WTC11 (cell line): ENCODE measurements around the gene OAS2. TPM values are rescaled to one million over a fixed set of nuclear protein-coding genes. Genes with fewer than 3 reads are reported as not detected.

Source experiments
- ATAC-seq: fragments of 200-7000 bp; cut with Tn5 transposase; 2 replicates; pipeline ENCODE4 v1.10.0; 2021; ENCODE audit warnings: mild to moderate bottlenecking, moderate library complexity
- CTCF ChIA-PET: fragments of 300-600 bp; sonication (Branson Sonifier 250); formaldehyde crosslinking; loops from one replicate; lab custom pipeline; 2021; ENCODE audit warnings: antibody characterized with exemption; lab: Charles Lee
- POLR2A ChIA-PET: fragments of 350-600 bp; sonication (Branson Sonifier 250); formaldehyde crosslinking; loops from one replicate; lab custom pipeline; 2021; ENCODE audit warnings: antibody characterized with exemption; lab: Charles Lee
- DNase-seq: peaks from one replicate; pipeline ENCODE4 v3.0.0; 2021; ENCODE audit warnings: low spot score
- H3K27ac Mint-ChIP-seq: 2 replicates; pipeline ENCODE4 v1.8.0; 2021; ENCODE audit warnings: mixed read lengths
- H3K27me3 Mint-ChIP-seq: 2 replicates; pipeline ENCODE4 v1.8.0; 2021; ENCODE audit warnings: low read depth, mild to moderate bottlenecking, moderate library complexity, mixed read lengths
- H3K36me3 Mint-ChIP-seq: 2 replicates; pipeline ENCODE4 v1.8.0; 2021; ENCODE audit warnings: mixed read lengths
- H3K4me1 Mint-ChIP-seq: 2 replicates; pipeline ENCODE4 v1.8.0; 2022; ENCODE audit warnings: mixed read lengths
- H3K4me3 Mint-ChIP-seq: 2 replicates; pipeline ENCODE4 v1.8.0; 2021; ENCODE audit warnings: mild to moderate bottlenecking, moderate library complexity, mixed read lengths
- H3K9me3 Mint-ChIP-seq: 2 replicates; pipeline ENCODE4 v1.8.0; 2021; ENCODE audit warnings: mixed read lengths
- ATF2 ChIP-seq: sonication (generic); formaldehyde crosslinking; IDR thresholded peaks from 2 replicates; pipeline ENCODE4 v1.8.1; 2022; ENCODE audit warnings: low read depth, missing genetic modification reagents, borderline replicate concordance
- CREM ChIP-seq: sonication (generic); formaldehyde crosslinking; IDR thresholded peaks from 2 replicates; pipeline ENCODE4 v1.8.1; 2022; ENCODE audit warnings: mild to moderate bottlenecking, missing genetic modification reagents, moderate library complexity
- E2F1 ChIP-seq: sonication (generic); formaldehyde crosslinking; IDR thresholded peaks from 2 replicates; pipeline ENCODE4 v1.8.0; 2022; ENCODE audit warnings: mild to moderate bottlenecking, missing genetic modification reagents
- FOXP1 ChIP-seq: sonication (generic); formaldehyde crosslinking; IDR thresholded peaks from 2 replicates; pipeline ENCODE4 v1.8.0; 2022; ENCODE audit warnings: missing genetic modification reagents, mild to moderate bottlenecking, moderate library complexity, borderline replicate concordance
- GABPB1 ChIP-seq: sonication (generic); formaldehyde crosslinking; IDR thresholded peaks from 2 replicates; pipeline ENCODE4 v1.8.1; 2023; ENCODE audit warnings: mild to moderate bottlenecking, missing genetic modification reagents
- GRHL2 ChIP-seq: fragments of 250-450 bp; sonication (Bioruptor Pico); IDR thresholded peaks from 2 replicates; pipeline ENCODE4 v1.8.0; 2022; ENCODE audit warnings: mild to moderate bottlenecking, moderate library complexity; ENCODE audit not compliant: insufficient replicate concordance, severe bottlenecking
- JUN ChIP-seq: sonication (generic); formaldehyde crosslinking; IDR thresholded peaks from 2 replicates; pipeline ENCODE4 v1.8.0; 2023; ENCODE audit warnings: mild to moderate bottlenecking, missing genetic modification reagents
- KAT7 ChIP-seq: sonication (generic); formaldehyde crosslinking; IDR thresholded peaks from 2 replicates; pipeline ENCODE4 v1.8.1; 2023; ENCODE audit warnings: missing genetic modification reagents, mild to moderate bottlenecking, borderline replicate concordance
- NFE2L1 ChIP-seq: sonication (generic); formaldehyde crosslinking; IDR thresholded peaks from 2 replicates; pipeline ENCODE4 v1.8.1; 2023; ENCODE audit warnings: missing genetic modification reagents
- NFYB ChIP-seq: sonication (generic); formaldehyde crosslinking; conservative IDR thresholded peaks from 2 replicates; pipeline ENCODE4 v1.8.0; 2022; ENCODE audit warnings: low read depth, missing genetic modification reagents
- NR1H2 ChIP-seq: sonication (generic); formaldehyde crosslinking; IDR thresholded peaks from 2 replicates; pipeline ENCODE4 v1.9.0; 2021; ENCODE audit warnings: mild to moderate bottlenecking, moderate library complexity, missing genetic modification reagents
- PRRX2 ChIP-seq: fragments of 250-450 bp; sonication (Bioruptor Pico); IDR thresholded peaks from 2 replicates; pipeline ENCODE4 v1.8.0; 2021; ENCODE audit warnings: mild to moderate bottlenecking
- TCF7 ChIP-seq: sonication (generic); formaldehyde crosslinking; IDR thresholded peaks from 2 replicates; pipeline ENCODE4 v1.8.0; 2022; ENCODE audit warnings: mild to moderate bottlenecking, low read depth, missing genetic modification reagents, moderate library complexity
- ZBTB43 ChIP-seq: sonication (generic); formaldehyde crosslinking; IDR thresholded peaks from 2 replicates; pipeline ENCODE4 v1.8.1; 2023; ENCODE audit warnings: mild to moderate bottlenecking, missing genetic modification reagents
- ZNF121 ChIP-seq: sonication (generic); formaldehyde crosslinking; IDR thresholded peaks from 2 replicates; pipeline ENCODE4 v1.8.0; 2023; ENCODE audit warnings: missing genetic modification reagents
- ZNF232 ChIP-seq: sonication (generic); formaldehyde crosslinking; IDR thresholded peaks from 2 replicates; pipeline ENCODE4 v1.8.0; 2022; ENCODE audit warnings: mild to moderate bottlenecking, missing genetic modification reagents
- ZNF281 ChIP-seq: sonication (generic); formaldehyde crosslinking; IDR thresholded peaks from 2 replicates; pipeline ENCODE4 v1.8.0; 2023; ENCODE audit warnings: mild to moderate bottlenecking, missing genetic modification reagents
- ZNF317 ChIP-seq: sonication (generic); formaldehyde crosslinking; IDR thresholded peaks from 2 replicates; pipeline ENCODE4 v1.8.1; 2023; ENCODE audit warnings: low read depth, mild to moderate bottlenecking, moderate library complexity, missing genetic modification reagents, borderline replicate concordance
- ZNF423 ChIP-seq: fragments of 250-450 bp; sonication (Bioruptor Pico); IDR thresholded peaks from 2 replicates; pipeline ENCODE4 v2.1.2; 2022; ENCODE audit warnings: mild to moderate bottlenecking, moderate library complexity
- ZNF532 ChIP-seq: fragments of 250-450 bp; sonication (Bioruptor Pico); IDR thresholded peaks from 2 replicates; pipeline ENCODE4 v1.9.0; 2021; ENCODE audit warnings: mild to moderate bottlenecking, borderline replicate concordance
- total RNA-seq: library from RNA; stranded (reverse); gene quantifications from 3 replicates; pipeline ENCODE4 v1.2.3, GENCODE V29; 2021

The OAS2 gene
- total RNA-seq, 1 experiment from 2014 or later: 0.28 TPM

GRCh38 chr12:112933129-112933505 is 45.2 kb upstream of the OAS2 start:
- ATAC-seq: no peak
- H3K27me3 Mint-ChIP-seq: peaks cover 9% of the 10 kb centered on the region
- H3K27ac Mint-ChIP-seq: no peak overlapping the region
- TF ChIP-seq PRRX2 (CRISPR knock-in tag) (no peak), GABPB1 (CRISPR knock-in tag) (no peak), NFYB (CRISPR knock-in tag) (no peak), TCF7 (CRISPR knock-in tag) (no peak), ZNF281 (CRISPR knock-in tag) (no peak), NFE2L1 (CRISPR knock-in tag) (no peak)
- H3K36me3 Mint-ChIP-seq: no peaks in the 10 kb centered on the region
- H3K4me3 Mint-ChIP-seq: no peak overlapping the region
- POLR2A ChIA-PET: no interaction called here
- peaks cover 13% of the 10 kb centered on the region for H3K4me1 Mint-ChIP-seq
- no peak for DNase-seq
- H3K9me3 Mint-ChIP-seq: peaks cover 5% of the 10 kb centered on the region
- CTCF ChIA-PET: interaction anchor here (1.0 to 1.4 kb wide), 3 partner anchors 33 to 155 kb away, joined by 3 to 7 read pairs (median 4); no protein-coding TSS in a partner anchor

- H3K4me3 Mint-ChIP-seq: no peak overlapping the region
- no peaks in the 10 kb centered on the region for H3K36me3 Mint-ChIP-seq
- H3K27me3 Mint-ChIP-seq: peaks cover 24% of the 10 kb centered on the region
- ATAC-seq (no peak), DNase-seq (no peak)
- POLR2A ChIA-PET: no interaction called here
- H3K9me3 Mint-ChIP-seq: no peaks in the 10 kb centered on the region; the same call in 1 of the 2 replicates
- H3K27ac Mint-ChIP-seq: no peak overlapping the region
- CTCF ChIA-PET: no interaction called here
- peaks cover 17% of the 10 kb centered on the region for H3K4me1 Mint-ChIP-seq
- TF ChIP-seq ZNF121: no peak
- TF ChIP-seq E2F1 (CRISPR knock-in tag): no peak
- no peak for TF ChIP-seq ZNF232 (CRISPR knock-in tag)
- TF ChIP-seq, all 79 proteins: peak for 0
Measured at GRCh38 chr12:112936264-112936663, 42.1 kb upstream of the OAS2 start.

GRCh38 chr12:112936927-112937326 is 41.4 kb upstream of the OAS2 start:
- DNase-seq (no peak), ATAC-seq (no peak)
- no peak overlapping the region for H3K27ac Mint-ChIP-seq
- no peak overlapping the region for H3K4me3 Mint-ChIP-seq
- no peak for TF ChIP-seq ATF2 (CRISPR knock-in tag)
- no peak for TF ChIP-seq NR1H2 (CRISPR knock-in tag)
- TF ChIP-seq ZBTB43 (CRISPR knock-in tag): no peak
- no peak for TF ChIP-seq KAT7 (CRISPR knock-in tag)
- TF ChIP-seq FOXP1: no peak
- no peak for TF ChIP-seq GRHL2 (CRISPR knock-in tag)
- TF ChIP-seq JUN (CRISPR knock-in tag): no peak
- TF ChIP-seq CREM: no peak
- TF ChIP-seq NFYB (CRISPR knock-in tag): no peak
- TF ChIP-seq ZNF532: no peak
- TF ChIP-seq ZNF423 (CRISPR knock-in tag): no peak
- no peak for TF ChIP-seq ZNF317 (CRISPR knock-in tag)
- no peaks in the 10 kb centered on the region; the same call in 1 of the 2 replicates for H3K9me3 Mint-ChIP-seq
- POLR2A ChIA-PET: no interaction called here
- CTCF ChIA-PET: interaction anchor here (2.1 kb wide), 1 partner anchor 56 kb away, joined by 8 read pairs; no protein-coding TSS in a partner anchor
- peaks cover 17% of the 10 kb centered on the region for H3K4me1 Mint-ChIP-seq
- H3K27me3 Mint-ChIP-seq: peaks cover 24% of the 10 kb centered on the region
- H3K36me3 Mint-ChIP-seq: no peaks in the 10 kb centered on the region
